AML-193 (cell line): ENCODE measurements around the gene RHEB.
"Not testable (repeated sequence)": the region's sequence is repeated elsewhere in the genome, so short reads cannot be mapped to it uniquely, and the experiment has no call there.

Source experiments
- DNase-seq, 2 experiments: peaks; one replicate each; lab custom pipeline; 2025; lab: John Stamatoyannopoulos, UW

The RHEB gene

DNA sequence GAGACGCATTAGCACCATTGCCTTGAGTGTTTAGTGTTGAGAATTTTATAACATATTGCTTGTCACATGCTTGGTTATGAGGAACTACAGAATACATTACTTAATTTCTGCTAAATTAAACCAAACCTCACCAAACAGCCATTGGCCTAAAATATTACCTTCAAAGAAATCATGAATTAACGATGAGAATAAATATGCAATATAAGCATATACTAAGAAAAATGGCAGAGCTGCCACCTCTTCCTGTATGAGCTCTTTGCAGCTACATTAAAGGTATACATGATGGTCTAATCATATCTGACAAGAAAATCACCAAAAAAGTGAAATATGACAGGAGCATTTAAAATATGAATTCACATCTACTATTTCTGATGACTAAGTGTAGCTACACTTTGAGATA, 5.2 kb upstream of the RHEB start:
- DNase-seq, result no peak

- no peak for DNase-seq
These were observed 4.6 kb upstream of the RHEB start for GRCh38 chr7:151524331-151524730.

- peak in 1 of 2 experiments; percentile 17 for DNase-seq
These were observed 945 bp upstream of the RHEB start for GRCh38 chr7:151520419-151521261.

GRCh38 chr7:151518947-151519764, 539 bp downstream of the RHEB start:
- DNase-seq, result not testable (repeated sequence)

DNA sequence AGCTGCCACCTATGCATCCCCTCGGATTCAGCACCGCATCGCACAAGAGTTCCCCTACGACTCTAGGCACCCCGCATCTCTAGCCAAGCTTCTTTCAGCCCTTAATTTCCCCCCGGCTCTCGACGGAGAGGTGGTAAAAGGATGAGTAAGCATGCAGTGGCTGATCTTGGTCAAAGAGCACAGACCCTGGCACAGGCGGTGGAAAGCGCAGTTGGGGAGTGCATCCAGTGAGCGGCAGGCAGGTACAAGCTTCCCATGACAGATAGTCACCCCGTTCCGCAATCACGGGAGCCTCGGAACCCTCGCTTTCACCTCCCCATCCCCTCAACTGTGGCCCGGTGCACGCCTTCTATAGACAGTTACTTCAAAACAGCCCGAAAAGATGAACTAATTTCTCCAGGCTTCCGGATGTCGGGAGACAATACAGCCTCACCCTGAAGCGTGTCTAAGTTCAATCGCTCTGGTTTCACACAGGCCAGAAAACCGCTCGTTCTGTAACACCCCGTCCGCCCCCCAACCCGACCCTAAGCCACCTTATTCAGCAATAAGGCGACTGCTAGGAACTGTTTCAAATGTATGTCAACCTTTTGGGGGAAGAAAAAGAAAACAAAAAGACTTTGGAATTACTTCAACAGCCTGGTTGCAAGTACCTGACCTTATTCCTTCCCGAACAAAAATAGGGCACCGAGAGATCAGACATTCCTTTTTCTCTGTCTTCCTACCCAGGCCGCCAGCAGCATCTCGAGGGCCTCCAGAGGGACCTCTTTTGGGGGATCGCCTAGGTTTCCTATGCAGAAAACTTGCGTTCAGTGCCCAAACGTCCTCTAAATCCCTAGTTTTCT, 1.4 kb downstream of the RHEB start:
- peak in 1 of 2 experiments; percentile 60 for DNase-seq

GRCh38 chr7:151517601-151518104, 2.0 kb downstream of the RHEB start:
- DNase-seq, result peak in 1 of 2 experiments; percentile 14

DNA sequence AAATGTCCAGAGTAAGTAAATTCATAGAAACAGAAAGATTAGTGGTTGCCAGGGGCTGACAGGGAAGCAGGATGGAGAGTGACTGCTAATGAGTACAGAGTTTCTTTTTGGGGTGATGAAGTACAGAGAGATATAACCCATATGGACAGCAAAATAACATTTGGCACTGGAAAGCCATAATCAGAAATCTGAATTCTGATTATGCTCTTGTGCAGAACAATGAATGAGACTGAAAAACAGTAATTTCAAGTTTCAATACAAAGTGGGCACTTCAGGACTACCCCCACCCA, 4.5 kb downstream of the RHEB start:
- DNase-seq, result no peak

DNA sequence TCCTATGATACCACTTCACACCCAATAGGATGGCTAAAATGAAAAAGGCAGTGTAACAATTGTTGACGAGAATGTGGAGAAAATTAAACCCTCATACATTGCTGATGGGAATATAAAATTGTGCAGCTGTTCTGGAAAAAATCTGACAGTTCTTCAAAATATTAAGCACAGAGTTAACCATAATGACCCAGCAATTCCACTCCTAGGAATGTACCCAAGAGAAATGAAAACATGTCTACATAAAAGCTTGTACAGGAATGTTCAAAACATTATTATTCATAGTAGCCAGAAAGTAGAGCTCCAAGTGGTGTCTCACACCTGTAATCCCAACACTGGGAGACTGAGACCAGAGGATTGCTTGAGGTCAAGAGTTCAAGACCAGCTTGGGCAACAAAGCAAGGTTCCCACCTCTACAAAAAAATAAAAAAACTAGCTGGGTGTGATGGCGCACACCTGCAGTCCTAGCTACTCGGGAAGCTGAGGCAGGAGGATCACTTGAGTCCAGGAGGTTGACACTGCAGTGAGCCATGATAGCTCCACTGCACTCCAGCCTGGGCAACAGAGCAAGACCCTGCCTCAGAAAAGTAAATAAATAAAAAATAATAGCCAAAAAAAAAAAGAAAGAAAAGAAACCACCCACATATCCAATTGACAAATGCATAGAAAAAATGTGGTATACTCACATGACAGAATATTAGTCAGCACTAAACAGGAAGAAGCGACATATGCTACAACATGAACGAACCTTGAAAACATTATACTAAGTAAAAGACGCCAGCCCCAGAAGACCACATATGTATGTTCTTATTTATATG, 5.0 kb downstream of the RHEB start:
- DNase-seq, result no peak

GRCh38 chr7:151513133-151513532, 6.6 kb downstream of the RHEB start:
- DNase-seq, result no peak

DNA sequence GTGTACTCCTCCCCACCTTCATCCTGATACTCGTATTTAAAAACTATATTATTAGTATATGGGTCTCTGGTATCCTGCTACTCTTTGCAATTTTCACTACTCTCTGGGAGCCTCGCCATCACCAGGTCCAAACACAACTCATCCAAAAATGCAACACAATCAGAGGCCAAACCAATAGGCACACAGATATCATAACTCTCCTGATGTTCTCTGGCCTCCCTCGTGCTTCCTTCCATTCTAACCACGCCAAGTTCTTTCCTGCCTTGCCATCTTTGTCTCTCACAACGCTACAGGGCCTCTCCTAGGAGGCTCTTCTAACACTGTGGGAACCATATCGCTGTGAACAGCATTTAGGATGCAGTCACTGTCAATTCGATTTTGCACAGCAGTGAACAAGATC, 7.3 kb downstream of the RHEB start:
- DNase-seq, result no peak

DNA sequence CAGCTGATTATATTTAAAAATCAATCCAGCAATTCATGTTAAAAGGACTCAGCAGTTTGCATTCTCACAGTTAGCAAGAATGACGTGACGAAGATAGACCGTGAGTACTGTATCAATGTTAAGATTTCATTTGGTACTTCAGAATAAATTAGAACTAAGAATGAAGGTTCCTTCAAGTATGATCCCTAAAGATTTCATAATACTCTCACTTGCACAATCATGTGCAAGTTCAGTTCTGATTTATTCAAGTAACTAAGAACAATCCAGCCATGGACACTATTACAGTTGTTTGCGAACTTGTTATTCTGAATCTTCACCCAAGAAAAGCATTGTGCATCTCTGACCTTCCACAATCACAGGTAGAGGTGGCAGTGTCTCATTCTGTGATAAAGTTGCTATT, 7.7 kb downstream of the RHEB start:
- DNase-seq, result peak; percentile 11 to 40

DNA sequence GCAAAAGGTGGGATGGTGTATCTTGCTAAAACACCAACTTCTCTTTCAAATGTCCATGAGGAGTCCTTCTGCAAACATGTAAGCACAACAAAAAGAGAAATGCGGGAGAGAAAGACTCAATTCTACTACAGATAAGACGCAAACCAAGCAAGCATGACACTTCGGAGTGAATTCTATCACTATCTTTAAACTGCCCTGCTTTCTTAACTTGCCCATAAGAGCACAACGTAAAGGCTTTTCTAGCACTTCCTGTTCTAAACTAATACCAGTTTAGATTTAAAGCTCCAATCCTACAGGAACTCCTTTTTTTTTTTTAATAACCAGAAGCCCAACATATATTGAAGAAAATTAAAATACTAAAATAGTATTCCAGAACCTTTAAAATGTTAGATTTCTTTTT, 8.4 kb downstream of the RHEB start:
- no peak for DNase-seq

- no peak for DNase-seq
These were observed 9.9 kb downstream of the RHEB start for GRCh38 chr7:151509670-151510333.

GRCh38 chr7:151508991-151509390, 10.7 kb downstream of the RHEB start:
- no peak for DNase-seq

GRCh38 chr7:151507806-151508205, 11.9 kb downstream of the RHEB start:
- no peak for DNase-seq

- DNase-seq, result no peak
These were observed 12.8 kb downstream of the RHEB start for GRCh38 chr7:151506901-151507382.

DNA sequence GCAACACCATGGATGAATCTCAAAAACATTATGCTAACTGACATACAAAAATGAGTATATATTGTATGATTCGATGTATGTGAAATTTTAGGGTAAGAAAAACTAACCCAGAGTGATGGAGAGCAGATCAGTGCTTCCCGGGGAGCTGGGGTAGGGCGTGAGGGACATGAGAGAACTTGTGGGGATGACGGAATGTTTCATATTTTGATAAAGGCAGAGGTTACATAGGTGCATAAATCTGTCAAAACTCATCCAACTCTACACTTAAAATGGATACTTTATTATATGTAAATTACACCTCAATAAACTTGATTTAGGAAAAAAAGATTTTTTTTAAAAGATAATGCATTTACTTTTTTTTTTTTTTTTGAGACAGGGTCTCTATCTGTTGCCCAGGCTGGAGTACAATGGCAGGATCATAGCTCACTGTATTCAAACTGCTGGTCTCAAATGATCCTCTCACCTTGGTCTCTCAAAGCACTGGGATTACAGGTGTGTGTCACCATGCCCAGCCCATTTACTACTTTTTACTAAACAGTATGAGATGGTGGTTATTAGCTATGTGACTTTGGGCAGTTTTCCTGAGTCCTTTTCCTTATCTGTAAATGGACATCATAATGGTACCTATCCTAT, 13.7 kb downstream of the RHEB start:
- DNase-seq, result no peak

GRCh38 chr7:151505433-151505832, 14.3 kb downstream of the RHEB start:
- DNase-seq, result no peak

DNA sequence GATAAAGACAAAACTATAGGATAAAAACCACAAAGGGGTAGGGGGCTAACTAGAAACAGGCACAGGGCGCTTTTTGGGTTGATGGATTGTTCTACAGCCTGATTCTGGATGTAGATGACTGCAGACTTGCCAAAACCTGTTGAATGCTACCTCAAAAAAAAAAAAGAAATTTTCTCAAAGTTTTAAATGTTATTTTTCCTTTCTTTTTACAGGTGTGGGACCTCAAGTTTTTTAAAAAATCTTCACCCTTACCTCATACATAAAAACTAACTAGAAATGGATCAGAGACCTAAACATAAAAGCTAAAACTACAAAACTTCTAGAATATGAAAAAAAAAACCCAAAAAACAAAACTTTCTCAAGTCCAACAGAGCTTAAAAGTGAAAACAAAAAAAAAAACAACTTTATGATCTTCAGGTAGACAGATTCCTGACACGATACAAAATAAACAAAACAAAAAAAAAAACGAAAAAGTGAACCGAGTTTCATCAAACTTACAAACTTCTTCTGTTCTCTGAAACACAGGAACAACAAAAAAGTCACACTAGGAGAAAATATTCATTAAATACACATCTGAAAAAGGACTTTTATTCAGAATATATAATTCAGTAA, 14.9 kb downstream of the RHEB start:
- DNase-seq, result no peak
